H9 (cell line): ENCODE measurements around the gene ANKHD1. TPM values are rescaled to one million over a fixed set of nuclear protein-coding genes. Genes with fewer than 3 reads are reported as not detected.
"Not testable (repeated sequence)": the region's sequence is repeated elsewhere in the genome, so short reads cannot be mapped to it uniquely, and the experiment has no call there.

ENCODE experiments used
- DNase-seq: peaks from one replicate; pipeline ENCODE4 v3.0.0-alpha.2; 2017
- H2AFZ ChIP-seq: one replicate; pipeline ENCODE4 v1.6.1; 2013; ENCODE audit warnings: mild to moderate bottlenecking, low read length, control low read depth, moderate library complexity
- H2AK5ac ChIP-seq: 2 replicates; pipeline ENCODE4 v1.6.1; 2013; ENCODE audit warnings: low read length, control low read depth, mixed read lengths; ENCODE audit not compliant: insufficient read length
- H2BK120ac ChIP-seq: one replicate; pipeline ENCODE4 v1.6.1; 2013; ENCODE audit warnings: low read depth, mild to moderate bottlenecking, low read length, control low read depth, inconsistent platforms; ENCODE audit not compliant: poor library complexity, severe bottlenecking
- H2BK12ac ChIP-seq: 2 replicates; pipeline ENCODE4 v1.6.1; 2013; ENCODE audit warnings: low read length, control low read depth, mixed read lengths, low read depth; ENCODE audit not compliant: insufficient read length
- H2BK15ac ChIP-seq: 2 replicates; pipeline ENCODE4 v1.6.1; 2013; ENCODE audit warnings: low read depth, low read length, control low read depth
- H2BK20ac ChIP-seq: one replicate; pipeline ENCODE4 v1.6.1; 2013; ENCODE audit warnings: low read depth, mild to moderate bottlenecking, low read length, control low read depth, inconsistent platforms; ENCODE audit not compliant: poor library complexity, severe bottlenecking
- H2BK5ac ChIP-seq: 2 replicates; pipeline ENCODE4 v1.6.1; 2013; ENCODE audit warnings: low read length, control low read depth, mixed read lengths; ENCODE audit not compliant: insufficient read length
- H3K14ac ChIP-seq: 2 replicates; pipeline ENCODE4 v1.6.1; 2013; ENCODE audit warnings: low read length, control low read depth; ENCODE audit not compliant: insufficient read depth
- H3K18ac ChIP-seq: 2 replicates; pipeline ENCODE4 v1.6.1; 2013; ENCODE audit warnings: low read depth, mild to moderate bottlenecking, mixed read lengths, low read length, control low read depth; ENCODE audit not compliant: insufficient read length
- H3K23ac ChIP-seq: 2 replicates; pipeline ENCODE4 v1.6.1; 2013; ENCODE audit warnings: low read length, control low read depth, mixed read lengths, low read depth; ENCODE audit not compliant: insufficient read length
- H3K23me2 ChIP-seq: 2 replicates; pipeline ENCODE4 v1.6.1; 2013; ENCODE audit warnings: low read depth, mild to moderate bottlenecking, mixed read lengths, low read length, control low read depth; ENCODE audit not compliant: insufficient read length, poor library complexity, severe bottlenecking
- H3K27ac ChIP-seq: 2 replicates; pipeline ENCODE4 v1.5.1; 2013; ENCODE audit warnings: low read length, control low read depth, mixed read lengths, low read depth; ENCODE audit not compliant: insufficient read length
- H3K27me3 ChIP-seq: 2 replicates; pipeline ENCODE4 v1.6.1; 2013; ENCODE audit warnings: low read length, control low read depth, inconsistent platforms; ENCODE audit not compliant: insufficient read depth
- H3K4ac ChIP-seq: 2 replicates; pipeline ENCODE4 v1.6.1; 2013; ENCODE audit warnings: low read depth, mild to moderate bottlenecking, control low read depth, inconsistent platforms, low read length, moderate library complexity
- H3K4me1 ChIP-seq: 2 replicates; pipeline ENCODE4 v1.6.1; 2013; ENCODE audit warnings: low read length, control low read depth, inconsistent platforms; ENCODE audit not compliant: insufficient read depth
- H3K4me2 ChIP-seq: 2 replicates; pipeline ENCODE4 v1.6.1; 2013; ENCODE audit warnings: low read length, control low read depth, mixed read lengths; ENCODE audit not compliant: insufficient read length, insufficient read depth
- H3K56ac ChIP-seq: 2 replicates; pipeline ENCODE4 v1.6.1; 2013; ENCODE audit warnings: low read depth, mild to moderate bottlenecking, mixed read lengths, low read length, control low read depth; ENCODE audit not compliant: insufficient read length
- H3K79me1 ChIP-seq: 2 replicates; pipeline ENCODE4 v1.6.1; 2013; ENCODE audit warnings: low read depth, mild to moderate bottlenecking, moderate library complexity, low read length, control low read depth, inconsistent platforms; ENCODE audit not compliant: insufficient read depth, poor library complexity, severe bottlenecking
- H3K79me2 ChIP-seq: 2 replicates; pipeline ENCODE4 v1.6.1; 2013; ENCODE audit warnings: low read length, control low read depth, inconsistent platforms; ENCODE audit not compliant: insufficient read depth
- H3K9ac ChIP-seq: 2 replicates; pipeline ENCODE4 v1.6.1; 2013; ENCODE audit warnings: low read length, control low read depth, mixed read lengths; ENCODE audit not compliant: insufficient read length; ENCODE audit errors: extremely low read depth
- H3K9me3 ChIP-seq: one replicate; pipeline ENCODE4 v1.6.1; 2013; ENCODE audit warnings: low read depth, low read length, inconsistent platforms; ENCODE audit not compliant: control insufficient read depth
- H3T11ph ChIP-seq: one replicate; pipeline ENCODE4 v1.6.1; 2013; ENCODE audit warnings: mild to moderate bottlenecking, low read length, control low read depth, inconsistent platforms
- H4K20me1 ChIP-seq: one replicate; pipeline ENCODE4 v1.6.1; 2013; ENCODE audit not compliant: control insufficient read depth, insufficient read length, insufficient read depth
- H4K5ac ChIP-seq: 2 replicates; pipeline ENCODE4 v1.6.1; 2013; ENCODE audit warnings: low read depth, mild to moderate bottlenecking, mixed read lengths, low read length, control low read depth; ENCODE audit not compliant: insufficient read length
- H4K8ac ChIP-seq: replicated peaks from 2 replicates; pipeline ENCODE4 v1.6.1; 2013; ENCODE audit warnings: low read length, control low read depth, mixed read lengths, low read depth; ENCODE audit not compliant: insufficient read length
- H4K91ac ChIP-seq: 2 replicates; pipeline ENCODE4 v1.6.1; 2013; ENCODE audit warnings: low read depth, mild to moderate bottlenecking, moderate library complexity, mixed read lengths, low read length, control low read depth; ENCODE audit not compliant: insufficient read length
- H3K27ac Mint-ChIP-seq, 3 experiments: 2 replicates in 2 of 3; 3 replicates in 1 of 3; pipeline ENCODE4 v1.8.0; 2020 to 2021; ENCODE audit warnings: mixed read lengths in 3 of 3, mild to moderate bottlenecking in 1 of 3, moderate library complexity in 1 of 3
- H3K27me3 Mint-ChIP-seq: 2 replicates; pipeline ENCODE4 v1.8.0; 2021; ENCODE audit warnings: low read depth, mild to moderate bottlenecking, moderate library complexity, mixed read lengths
- H3K36me3 Mint-ChIP-seq, 3 experiments: 2 replicates in 2 of 3; 3 replicates in 1 of 3; pipeline ENCODE4 v1.8.0; 2020 to 2021; ENCODE audit warnings: low read depth in 3 of 3, mixed read lengths in 3 of 3; ENCODE audit not compliant: insufficient read depth in 1 of 3
- H3K4me1 Mint-ChIP-seq, 2 experiments: 2 replicates each; pipeline ENCODE4 v1.8.0; 2020; ENCODE audit warnings: mixed read lengths in 2 of 2
- H3K4me3 Mint-ChIP-seq, 2 experiments: 2 replicates in 1 of 2; 3 replicates in 1 of 2; pipeline ENCODE4 v1.8.0; 2020 to 2021; ENCODE audit warnings: mild to moderate bottlenecking in 2 of 2, mixed read lengths in 2 of 2, moderate library complexity in 1 of 2
- H3K9me3 Mint-ChIP-seq, 2 experiments: 2 replicates in 1 of 2; 3 replicates in 1 of 2; pipeline ENCODE4 v1.8.0; 2020; ENCODE audit warnings: mild to moderate bottlenecking in 2 of 2, mixed read lengths in 2 of 2, moderate library complexity in 1 of 2
- CTCF ChIP-seq: fragments of 200-600 bp; sonication (generic); conservative IDR thresholded peaks from 3 replicates; pipeline ENCODE4 v1.8.0; 2021; ENCODE audit warnings: antibody characterized with exemption, mild to moderate bottlenecking
- WGBS: extraction: QIAGEN DNeasy Blood & Tissue Kit; methylation state at CpG from one replicate; pipeline ENCODE4 v1.1.7; 2013; ENCODE audit warnings: missing lambda C conversion rate, low lambda C conversion rate, mixed read lengths; ENCODE audit not compliant: insufficient read length; ENCODE audit errors: extremely low coverage; 5-methylcytosine and 5-hydroxymethylcytosine counted together
- total RNA-seq: library from RNA; stranded (reverse); gene quantifications from 2 replicates; pipeline ENCODE4 v1.2.1, GENCODE V29; 2021

The ANKHD1 gene
- total RNA-seq, 1 experiment from 2014 or later: 105 TPM

- Histone ChIP-seq H3K9ac (no peak overlapping the region), H3K23ac (no peak overlapping the region), H3K79me2 (peaks cover 22% of the 10 kb centered on the region; the same call in 1 of the 2 replicates), H4K20me1 (no peaks in the 10 kb centered on the region), H2AK5ac (no peak overlapping the region), H3K14ac (no peak overlapping the region), H3T11ph (no peak overlapping the region), H2BK12ac (no peak overlapping the region), H2BK20ac (no peak overlapping the region), H3K9me3 (no peaks in the 10 kb centered on the region), H2BK5ac (no peak overlapping the region), H3K56ac (no peak overlapping the region), H2BK15ac (no peak overlapping the region), H4K91ac (no peak overlapping the region), H4K8ac (no peak overlapping the region), H3K4me1 (no peaks in the 10 kb centered on the region), H3K27ac (no peak overlapping the region), H3K27me3 (no peaks in the 10 kb centered on the region), H3K23me2 (no peaks in the 10 kb centered on the region), H3K4me2 (no peak overlapping the region), H2AFZ (no peak overlapping the region), H3K18ac (no peak overlapping the region), H3K4ac (no peak overlapping the region), H2BK120ac (no peak overlapping the region), H3K79me1 (peaks cover 2% of the 10 kb centered on the region), H4K5ac (no peak overlapping the region)
- peaks cover 10 to 18% of the 10 kb centered on the region in 2 experiments for H3K4me1 Mint-ChIP-seq
- H3K9me3 Mint-ChIP-seq: peaks cover 13% of the 10 kb centered on the region in 2 experiments
- no peaks in the 10 kb centered on the region for H3K27me3 Mint-ChIP-seq
- no peak for DNase-seq
- peaks cover 20 to 30% (median 25%) of the 10 kb centered on the region in 3 experiments; a peak in 6 of 7 replicates for H3K36me3 Mint-ChIP-seq
- no peak overlapping the region for H3K27ac Mint-ChIP-seq
- WGBS: no CpG with 5 or more reads among the region's 3 CpGs
- no peak overlapping the region for H3K4me3 Mint-ChIP-seq
- TF ChIP-seq CTCF: no peak
Measured at GRCh38 chr5:140424135-140424534, 22.5 kb downstream of the ANKHD1 start.

- H4K8ac ChIP-seq, H3K4me2 ChIP-seq, H3K4me3 Mint-ChIP-seq, H2BK12ac ChIP-seq, H3K56ac ChIP-seq, H3K4me1 Mint-ChIP-seq, H2AFZ ChIP-seq, H3K4me1 ChIP-seq, H4K91ac ChIP-seq, H3K23ac ChIP-seq, H3K9me3 ChIP-seq, H3K9ac ChIP-seq, H3K27me3 Mint-ChIP-seq, H4K5ac ChIP-seq, H2BK15ac ChIP-seq, H3K79me1 ChIP-seq, H2BK5ac ChIP-seq, H3K4ac ChIP-seq, H4K20me1 ChIP-seq, H3K27me3 ChIP-seq, H2BK20ac ChIP-seq, H3K14ac ChIP-seq, H2AK5ac ChIP-seq, H3T11ph ChIP-seq, H3K23me2 ChIP-seq, H3K27ac Mint-ChIP-seq, DNase-seq, H3K27ac ChIP-seq, H2BK120ac ChIP-seq, H3K18ac ChIP-seq: not testable (repeated sequence)
- H3K79me2 ChIP-seq: peaks cover 24% of the 10 kb centered on the region; the same call in 1 of the 2 replicates
- no CpG with 5 or more reads among the region's 26 CpGs for WGBS
- H3K9me3 Mint-ChIP-seq: peaks cover 13% of the 10 kb centered on the region in 2 experiments
- H3K36me3 Mint-ChIP-seq: peaks cover 20 to 30% (median 25%) of the 10 kb centered on the region in 3 experiments; a peak in 6 of 7 replicates
Measured at GRCh38 chr5:140427726-140428125, 26.1 kb downstream of the ANKHD1 start.
